GM21390 (cell line): ENCODE measurements around the gene MMP23B.
"Not testable (repeated sequence)": the region's sequence is repeated elsewhere in the genome, so short reads cannot be mapped to it uniquely, and the experiment has no call there.

Source experiments
- ATAC-seq: cut with Tn5 transposase; IDR thresholded peaks from one replicate; pipeline ENCODE4 v1.9.1; 2021; ENCODE audit not compliant: unreplicated experiment

The MMP23B gene

DNA sequence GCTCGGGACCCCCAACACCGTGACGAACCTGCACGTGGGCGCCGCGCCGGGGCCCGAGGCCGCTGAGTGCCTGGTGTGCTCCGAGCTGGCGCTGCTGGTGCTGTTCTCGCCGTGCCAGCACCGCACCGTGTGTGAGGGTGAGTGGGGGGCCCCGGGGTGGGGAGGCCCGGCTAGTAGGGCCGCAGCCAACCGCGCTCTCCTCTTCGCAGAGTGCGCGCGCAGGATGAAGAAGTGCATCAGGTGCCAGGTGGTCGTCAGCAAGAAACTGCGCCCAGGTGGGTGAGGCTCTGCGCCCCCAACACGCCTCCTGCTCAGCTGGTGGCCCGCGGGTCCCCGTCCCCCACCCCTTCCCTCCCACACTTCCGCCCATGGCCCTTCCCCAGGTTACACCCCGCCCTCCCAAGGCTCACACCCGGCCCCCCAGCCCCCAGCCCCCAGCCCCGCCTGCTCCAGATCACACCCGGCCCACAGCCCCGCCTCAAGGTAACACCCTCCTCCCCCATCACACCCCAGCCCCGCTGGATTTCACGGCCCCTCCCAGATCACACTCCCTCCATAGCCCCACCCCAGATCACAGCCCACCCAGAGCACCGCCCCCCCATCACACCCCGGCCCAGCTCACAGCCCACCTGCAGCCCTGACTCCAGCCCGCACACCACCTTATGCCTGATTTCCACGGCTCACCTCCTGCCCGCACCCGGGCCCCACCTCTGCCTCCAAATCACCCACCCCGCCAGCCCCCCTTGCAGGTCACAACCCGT is 2.4 kb upstream of the MMP23B start:
- ATAC-seq, result no peak

DNA sequence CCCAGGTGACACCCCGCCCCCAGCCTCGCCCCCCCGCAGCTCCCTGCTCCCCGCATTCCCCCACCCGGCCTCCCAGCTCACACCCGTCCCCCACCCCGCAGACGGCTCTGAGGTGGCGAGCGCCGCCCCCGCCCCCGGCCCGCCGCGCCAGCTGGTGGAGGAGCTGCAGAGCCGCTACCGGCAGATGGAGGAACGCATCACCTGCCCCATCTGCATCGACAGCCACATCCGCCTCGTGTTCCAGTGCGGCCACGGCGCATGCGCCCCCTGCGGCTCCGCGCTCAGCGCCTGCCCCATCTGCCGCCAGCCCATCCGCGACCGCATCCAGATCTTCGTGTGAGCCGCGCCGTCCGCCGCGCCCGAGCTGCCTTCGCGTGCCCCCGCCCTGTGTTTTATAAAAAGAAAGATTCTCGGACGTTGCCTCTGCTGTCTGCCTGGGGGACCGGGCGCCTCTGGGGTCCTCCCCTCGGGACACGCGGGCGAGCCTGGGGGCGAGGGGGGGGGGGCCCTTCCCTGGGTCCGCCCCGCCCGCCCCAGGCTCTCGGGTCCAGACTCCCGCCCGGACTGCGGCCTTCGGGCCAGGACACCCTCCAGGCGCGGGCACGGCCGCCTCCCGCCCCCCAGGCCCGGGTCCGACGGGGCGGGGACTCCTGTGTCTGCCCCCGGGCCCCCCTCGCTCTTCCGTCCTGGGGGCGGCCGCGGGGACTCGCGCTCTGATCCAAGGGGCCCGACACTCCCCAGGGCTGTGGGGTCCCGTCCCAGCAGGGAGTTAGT is 1.6 kb upstream of the MMP23B start:
- no peak for ATAC-seq

DNA sequence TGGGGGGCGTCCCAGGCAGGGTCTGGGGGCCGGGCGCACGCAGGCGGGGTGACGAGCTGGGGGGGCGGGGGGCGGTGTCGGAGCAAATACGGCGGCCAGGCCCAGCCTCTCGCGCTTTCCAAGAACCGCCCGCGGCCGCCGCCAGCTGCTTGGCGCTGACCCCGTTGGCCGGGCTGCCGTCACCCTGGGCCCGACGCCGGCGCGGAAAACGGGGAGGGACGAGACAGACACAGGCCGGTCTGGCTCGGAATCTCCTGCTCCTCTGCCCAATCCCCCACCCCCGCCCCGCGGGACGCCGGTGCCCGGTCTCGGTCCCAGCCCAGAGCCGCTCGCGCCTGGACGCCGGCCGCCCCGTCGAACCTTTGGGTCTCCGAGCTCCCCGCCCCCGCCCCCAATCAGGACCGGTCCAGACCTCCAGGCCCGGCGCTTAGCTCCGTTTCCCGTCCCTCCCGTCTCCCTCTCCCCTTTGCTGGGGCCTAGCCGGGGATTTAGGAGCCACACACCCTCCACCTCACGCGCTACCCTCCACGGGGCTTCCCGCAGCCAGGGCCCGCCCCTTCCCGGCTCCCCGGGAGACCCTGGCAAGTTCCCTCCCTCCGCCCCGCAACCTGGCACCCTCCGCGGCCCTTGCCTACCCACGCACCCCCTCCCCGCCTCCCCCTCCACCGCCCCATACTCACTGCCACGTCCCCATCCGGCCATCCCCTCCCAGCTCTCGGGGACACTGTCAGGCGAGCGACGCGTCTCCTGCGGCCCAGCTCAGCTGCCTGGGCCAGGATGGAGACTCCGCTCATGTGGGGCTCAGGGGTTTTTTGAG is 800 bp upstream of the MMP23B start:
- no peak for ATAC-seq

- ATAC-seq, result not testable (repeated sequence)
Measured at GRCh38 chr1:1633409-1633808, 1.4 kb downstream of the MMP23B start.

GRCh38 chr1:1634613-1635012 is 2.6 kb downstream of the MMP23B start:
- not testable (repeated sequence) for ATAC-seq

- not testable (repeated sequence) for ATAC-seq
Measured at GRCh38 chr1:1636621-1637478, 4.9 kb downstream of the MMP23B start.

DNA sequence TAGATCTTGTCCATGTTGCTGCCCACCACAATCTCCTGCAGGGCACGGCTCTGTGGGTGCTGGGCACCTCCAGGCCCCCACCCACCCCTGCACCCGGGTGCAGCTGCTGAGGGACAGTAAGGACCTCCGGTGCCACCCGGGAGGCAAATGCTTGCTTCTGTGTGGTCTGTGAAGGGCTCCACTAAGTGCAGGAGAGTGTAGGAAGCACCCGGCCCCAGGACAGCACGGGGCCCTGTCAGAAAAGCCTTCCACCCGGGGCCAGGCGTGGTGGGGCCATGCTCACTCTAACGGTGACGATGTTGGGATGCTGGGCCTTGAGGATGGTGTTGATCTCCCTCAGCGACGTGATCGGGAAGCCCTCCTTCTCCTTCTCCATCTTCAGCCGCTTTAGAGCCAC is 5.5 kb downstream of the MMP23B start:
- not testable (repeated sequence) for ATAC-seq

DNA sequence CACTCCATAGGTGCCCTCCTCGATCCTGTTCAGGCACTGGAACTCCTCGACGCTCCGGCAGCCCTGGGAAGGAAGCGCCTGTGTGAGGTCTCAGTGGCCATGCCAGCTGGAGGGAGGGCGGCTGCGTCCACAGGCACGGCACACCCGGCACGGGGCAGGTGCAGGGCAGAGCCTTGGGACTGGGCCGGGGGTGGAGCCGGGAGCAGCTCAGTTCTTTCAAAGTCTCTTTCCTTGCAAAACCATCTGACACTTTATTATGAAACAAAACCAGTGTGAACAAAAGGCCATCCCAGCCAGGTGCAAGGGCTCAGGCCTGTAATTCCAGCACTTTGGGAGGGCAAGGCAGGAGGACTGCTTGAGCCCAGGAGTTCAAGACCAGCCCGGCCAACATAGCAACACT is 6.6 kb downstream of the MMP23B start:
- ATAC-seq, result not testable (repeated sequence)

GRCh38 chr1:1639368-1639767 is 7.4 kb downstream of the MMP23B start:
- not testable (repeated sequence) for ATAC-seq

GRCh38 chr1:1640081-1640480 is 8.1 kb downstream of the MMP23B start:
- not testable (repeated sequence) for ATAC-seq

- ATAC-seq, result not testable (repeated sequence)
Measured at GRCh38 chr1:1640711-1641461, 8.9 kb downstream of the MMP23B start.

DNA sequence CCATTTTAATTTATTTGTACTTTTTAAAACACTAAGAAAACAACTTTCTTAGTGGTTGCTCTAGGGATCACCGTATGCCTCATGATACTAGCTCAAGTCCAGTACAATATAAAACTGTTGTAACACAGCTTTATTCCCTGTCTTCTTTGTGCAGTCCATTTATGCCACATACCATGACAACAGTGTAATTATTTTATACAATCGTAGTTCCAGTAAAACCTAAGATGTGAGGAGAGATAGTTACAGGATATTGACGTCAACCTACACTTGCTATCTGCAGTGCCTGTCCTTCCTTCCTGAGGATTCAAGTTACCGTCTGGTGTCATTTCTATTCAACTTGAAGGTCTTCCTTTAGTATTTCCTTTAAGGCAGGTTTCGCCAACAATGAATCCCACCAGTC is 14.4 kb downstream of the MMP23B start:
- not testable (repeated sequence) for ATAC-seq

DNA sequence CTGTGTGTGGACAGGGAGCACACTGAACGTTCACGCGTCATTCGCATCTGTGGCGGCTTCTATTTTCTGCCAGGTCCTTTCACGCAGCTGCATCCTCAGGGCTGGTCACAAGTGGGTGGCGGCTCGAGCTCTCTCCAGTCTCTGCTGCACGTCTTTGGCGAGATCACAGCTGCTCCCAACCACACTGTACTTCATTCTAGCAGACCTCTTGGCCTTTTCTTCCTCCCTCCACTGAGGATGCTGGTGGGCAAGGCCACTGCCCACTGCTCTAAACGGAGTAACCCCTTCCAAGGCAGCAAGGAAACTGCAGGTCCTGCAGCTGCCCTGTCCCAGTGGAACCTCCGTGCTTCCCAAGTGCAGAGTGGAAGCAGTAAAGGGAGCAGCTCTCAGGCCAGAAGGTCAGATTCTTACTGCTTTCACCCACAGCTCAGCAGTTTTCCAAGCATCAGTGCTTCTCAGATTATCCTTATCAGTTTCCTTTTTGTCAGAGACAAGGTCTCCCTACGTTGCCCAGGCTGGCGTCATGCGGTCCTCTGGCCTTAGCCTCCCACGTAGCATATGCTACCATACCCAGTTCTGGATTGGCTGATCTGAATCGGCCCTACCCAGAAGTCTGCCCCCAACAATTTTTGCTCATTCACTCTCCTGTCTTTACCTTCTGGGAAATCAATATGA is 15.7 kb downstream of the MMP23B start:
- ATAC-seq, result not testable (repeated sequence)

GRCh38 chr1:1648265-1648664 is 16.3 kb downstream of the MMP23B start:
- not testable (repeated sequence) for ATAC-seq

GRCh38 chr1:1658583-1659549 is 26.9 kb downstream of the MMP23B start, which contains the start of gene CDK11B:
TSS of gene CDK11B (minus strand) at chr1:1659004. CDS start at chr1:1657485, 1,519 bp downstream.
- peak; percentile 75 for ATAC-seq

DNA sequence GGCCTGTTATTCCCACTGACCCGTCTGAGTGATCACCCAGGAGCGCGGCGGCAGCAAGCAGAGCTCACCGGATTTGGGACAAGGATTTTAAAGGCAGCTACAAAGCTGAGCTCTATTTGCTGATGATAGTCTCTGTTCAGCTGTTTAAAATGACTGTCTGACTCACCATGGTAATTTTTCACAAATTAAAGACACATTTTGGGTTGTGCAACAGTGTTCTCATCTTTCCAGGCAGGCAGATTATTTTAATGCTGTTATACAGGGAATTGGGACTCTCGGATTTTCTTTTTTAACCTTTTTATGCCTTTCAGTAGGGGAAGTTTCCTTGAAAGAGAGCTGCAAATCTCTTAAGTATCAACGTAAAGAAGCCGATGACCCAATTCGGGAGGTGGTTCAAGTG is 30.4 kb downstream of the MMP23B start:
- not testable (repeated sequence) for ATAC-seq

DNA sequence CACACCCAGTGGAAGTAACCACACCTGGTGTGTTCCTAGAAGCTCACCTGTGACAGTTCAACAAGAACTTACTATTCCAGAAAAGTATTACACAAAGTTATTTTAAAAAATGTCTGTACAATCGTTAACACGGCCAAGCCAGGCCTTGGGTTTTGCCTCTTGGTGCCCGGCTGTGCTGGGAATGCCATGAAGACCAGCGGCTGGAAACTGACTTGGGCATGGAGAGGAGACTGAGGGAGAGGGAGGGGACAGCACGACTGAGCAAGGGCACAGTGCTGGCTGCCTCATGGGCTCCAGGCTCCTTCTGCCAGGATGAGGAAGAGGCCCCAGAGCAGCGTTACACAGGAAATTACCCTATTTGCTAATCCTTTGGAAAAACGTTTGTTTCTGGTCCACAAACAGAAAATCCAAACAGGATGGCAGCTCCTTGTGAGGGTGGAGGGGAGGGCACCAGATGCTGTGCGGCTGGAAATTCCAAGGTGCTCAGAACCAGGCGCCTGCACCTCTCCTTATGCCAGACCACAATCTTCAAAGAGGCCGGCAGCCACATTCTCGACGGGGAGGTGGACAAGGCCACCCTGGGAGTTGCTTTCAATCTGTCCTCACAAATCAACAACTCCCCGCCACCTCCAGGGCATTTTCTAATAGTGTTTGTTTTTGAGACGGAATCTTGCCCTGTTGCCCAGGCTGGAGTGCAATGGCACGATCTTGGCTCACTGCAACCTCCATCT is 31.0 kb downstream of the MMP23B start:
- ATAC-seq, result not testable (repeated sequence)
